ENCODE results near the gene TGFB1I1. TPM values are rescaled to one million over a fixed set of nuclear protein-coding genes. Genes with fewer than 3 reads are reported as not detected.
"Not testable (repeated sequence)": the region's sequence is repeated elsewhere in the genome, so short reads cannot be mapped to it uniquely, and the experiment has no call there.

TGFB1I1 gene
- polyA plus RNA-seq, 3 donors: 36.9 to 54.9 (median 46.5) TPM

- no peak for DNase-seq
These were observed 31.3 kb upstream of the TGFB1I1 start for GRCh38 chr16:31440516-31441184.

GRCh38 chr16:31441956-31442355 is 30.0 kb upstream of the TGFB1I1 start:
- DNase-seq: no peak

GRCh38 chr16:31445931-31446330 is 26.0 kb upstream of the TGFB1I1 start:
- not testable (repeated sequence) for DNase-seq

- DNase-seq: no peak
These were observed 20.8 kb upstream of the TGFB1I1 start for GRCh38 chr16:31451201-31451600.

- peak; percentile 78 for DNase-seq
These were observed 20.1 kb upstream of the TGFB1I1 start for GRCh38 chr16:31451681-31452351.

- DNase-seq: no peak
These were observed 19.3 kb upstream of the TGFB1I1 start for GRCh38 chr16:31452631-31453106.

- no peak for DNase-seq
These were observed 18.4 kb upstream of the TGFB1I1 start for GRCh38 chr16:31453255-31454204.

- no peak for DNase-seq
These were observed 16.2 kb upstream of the TGFB1I1 start for GRCh38 chr16:31455601-31456314.

- DNase-seq: no peak
These were observed 15.0 kb upstream of the TGFB1I1 start for GRCh38 chr16:31456988-31457360.

- DNase-seq: peak; percentile 40
These were observed 13.7 kb upstream of the TGFB1I1 start for GRCh38 chr16:31458073-31458843.

GRCh38 chr16:31458844-31459686 is 12.9 kb upstream of the TGFB1I1 start, which contains the start of gene ARMC5:
ARMC5 (plus strand) TSS chr16:31459501; CDS start chr16:31459525, 24 bp downstream.
- peak; percentile 98 for DNase-seq

GRCh38 chr16:31459687-31460581 is 12.0 kb upstream of the TGFB1I1 start:
- peak; percentile 99 for DNase-seq

GRCh38 chr16:31460582-31461002 is 11.4 kb upstream of the TGFB1I1 start:
- DNase-seq: peak; percentile 48

- DNase-seq: no peak
These were observed 10.6 kb upstream of the TGFB1I1 start for GRCh38 chr16:31461201-31461920.

- no peak for DNase-seq
These were observed 9.8 kb upstream of the TGFB1I1 start for GRCh38 chr16:31461921-31462804.

GRCh38 chr16:31464348-31464769 is 7.6 kb upstream of the TGFB1I1 start:
- DNase-seq: no peak

GRCh38 chr16:31464781-31465260 is 7.1 kb upstream of the TGFB1I1 start:
- DNase-seq: no peak

All from renal pelvis (tissue), 4 donors.